ENCODE data around the gene BCAN.

Gene BCAN

DNA sequence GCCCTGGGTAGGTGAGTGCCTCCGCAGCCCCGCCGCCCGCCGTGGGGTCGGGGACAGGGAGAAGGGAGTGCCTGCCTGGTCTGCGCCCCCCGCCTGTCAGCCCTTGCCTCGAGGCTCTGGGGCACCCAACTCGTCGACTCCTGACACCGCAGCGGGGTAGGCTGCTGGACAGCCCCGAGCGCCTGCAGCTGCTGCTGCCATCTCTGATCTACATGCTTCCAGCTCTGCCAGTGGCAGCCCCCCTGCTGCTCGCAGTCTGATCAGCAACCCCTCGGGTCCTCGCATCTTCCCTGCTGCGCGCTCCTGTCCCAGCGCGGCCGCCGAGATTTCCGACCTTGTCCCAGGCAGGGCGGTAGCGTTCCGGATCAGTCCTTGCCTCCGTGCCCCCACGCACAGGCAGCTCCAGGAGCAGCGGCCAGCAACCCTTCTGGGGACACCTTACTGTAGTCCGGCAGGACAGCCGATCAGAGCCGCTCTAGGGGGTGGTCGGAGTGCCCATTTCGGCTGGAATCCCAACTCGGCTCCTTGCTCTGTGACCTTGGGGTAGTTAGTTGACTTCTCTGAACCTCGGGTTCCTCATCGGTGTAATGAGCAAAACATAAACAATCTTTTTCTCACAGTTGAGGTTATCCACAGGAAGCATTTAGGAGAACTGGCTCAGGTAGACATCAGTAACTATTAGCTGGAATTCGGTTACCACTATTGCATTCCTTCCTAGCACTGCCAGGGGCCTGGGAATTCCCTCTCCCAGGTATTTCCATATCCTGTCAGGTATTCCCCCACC is 540 bp downstream of the BCAN start:
- DNase-seq (ENCODE audit: low read depth in 1 of 2, low spot score in 1 of 2) = no peak
- no peak for TF ChIP-seq JUND (IDR thresholded peaks at IDR 0.05; ENCODE audit: low read depth)
- in situ Hi-C loops (cut with HindIII; ENCODE audit: low pct_unique_long_range_greater_than_20kb, low sequenced_read_pairs) = no loop called here

DNA sequence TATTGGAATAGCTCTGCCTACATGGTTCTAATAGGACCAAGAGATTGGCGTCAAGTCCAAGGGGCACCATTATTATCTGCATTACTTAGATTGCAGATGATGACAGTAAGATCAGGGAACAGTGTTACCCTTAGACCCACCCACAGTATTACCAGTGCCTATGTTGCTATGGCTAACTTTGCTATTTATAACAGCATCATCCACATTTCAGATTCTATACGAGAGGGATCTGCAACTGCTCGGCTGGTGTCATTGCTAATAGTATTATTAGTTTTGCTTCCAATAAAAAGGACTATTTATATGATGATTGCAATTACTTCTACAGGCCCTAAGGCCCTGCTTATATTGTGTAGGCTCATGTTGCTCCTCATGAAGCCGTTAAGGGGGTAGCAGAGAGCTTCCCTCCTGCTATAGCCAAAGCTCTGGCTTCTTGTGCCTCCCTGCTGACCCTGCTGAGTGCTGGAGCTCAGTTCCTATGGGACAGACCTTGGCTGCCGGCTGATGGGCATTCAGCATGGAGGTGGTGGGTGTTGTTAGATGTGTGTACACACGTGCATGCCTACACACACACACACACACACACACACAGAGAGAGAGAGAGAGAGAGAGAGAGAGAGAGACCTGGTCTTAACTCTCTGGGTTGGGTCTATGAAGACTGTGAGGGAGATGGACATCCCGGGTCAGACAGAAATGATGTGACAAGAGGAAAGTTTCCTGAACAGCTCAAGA is 1.3 kb downstream of the BCAN start:
- DNase-seq (ENCODE audit: low read depth in 1 of 2, low spot score in 1 of 2) = no peak
- TF ChIP-seq JUND (IDR thresholded peaks at IDR 0.05; ENCODE audit: low read depth) = no peak
- in situ Hi-C loops (cut with HindIII; ENCODE audit: low pct_unique_long_range_greater_than_20kb, low sequenced_read_pairs) = no loop called here

DNA sequence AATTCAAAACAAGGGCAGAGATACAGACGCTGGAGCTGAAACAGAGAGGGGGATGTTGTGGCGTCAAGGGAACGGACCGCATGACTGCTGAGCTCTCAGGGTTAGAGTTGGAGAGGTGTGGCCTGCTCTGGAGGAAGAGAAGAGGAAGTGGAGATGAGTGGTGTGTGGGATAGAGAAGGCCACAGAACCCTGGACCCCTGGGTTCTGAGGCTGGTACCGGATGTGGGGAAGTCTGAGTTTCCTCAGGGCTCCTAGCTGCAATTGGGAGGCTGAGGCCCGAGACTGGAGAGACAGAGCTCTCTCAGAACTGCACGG is 1.8 kb downstream of the BCAN start:
- no peak for TF ChIP-seq JUND (IDR thresholded peaks at IDR 0.05; ENCODE audit: low read depth)
- DNase-seq (ENCODE audit: low read depth in 1 of 2, low spot score in 1 of 2) = no peak
- in situ Hi-C loops (cut with HindIII; ENCODE audit: low pct_unique_long_range_greater_than_20kb, low sequenced_read_pairs) = no loop called here

DNA sequence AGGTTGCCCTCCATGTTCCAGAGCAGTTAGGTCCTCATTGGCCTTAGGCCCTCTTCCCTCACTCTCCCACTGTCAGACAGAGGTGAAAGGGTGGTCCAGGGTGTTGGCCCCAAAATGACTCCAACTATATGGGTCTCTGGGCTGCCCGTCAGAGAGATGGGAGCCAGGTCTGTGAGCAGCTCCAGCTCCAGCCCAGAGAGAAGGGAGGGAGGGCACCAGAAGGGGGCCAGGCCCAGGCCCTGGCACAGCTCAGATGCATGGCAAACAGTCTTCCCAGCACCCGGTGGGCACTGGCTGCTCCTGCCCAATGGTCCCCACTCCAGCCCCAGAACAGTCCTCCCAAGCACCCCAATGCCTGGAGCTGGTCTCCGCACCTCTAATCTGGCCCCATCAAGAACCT is 2.2 kb downstream of the BCAN start:
- no peak for TF ChIP-seq JUND (IDR thresholded peaks at IDR 0.05; ENCODE audit: low read depth)
- no peak for DNase-seq (ENCODE audit: low read depth in 1 of 2, low spot score in 1 of 2)

DNA sequence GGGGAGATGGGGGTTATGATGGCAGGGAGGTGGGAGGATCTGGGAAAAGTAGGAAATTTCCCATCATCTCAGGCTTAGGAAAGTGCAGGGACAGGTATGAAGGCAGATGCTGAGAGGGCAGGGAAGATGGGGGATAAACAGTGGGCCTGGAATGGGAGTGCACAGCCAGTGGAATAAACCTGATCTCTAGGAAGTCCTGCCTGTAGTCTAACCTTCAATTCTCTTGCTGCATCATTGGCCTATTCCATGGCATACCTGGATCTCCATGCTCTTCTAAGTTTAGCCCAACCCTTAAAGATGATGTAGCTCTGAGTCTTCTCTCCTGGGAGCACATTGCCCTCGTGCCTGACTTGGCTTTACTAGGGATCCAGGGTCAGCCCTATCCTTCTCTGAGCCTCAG is 2.7 kb downstream of the BCAN start:
- no peak for TF ChIP-seq JUND (IDR thresholded peaks at IDR 0.05; ENCODE audit: low read depth)
- in situ Hi-C loops (cut with HindIII; ENCODE audit: low pct_unique_long_range_greater_than_20kb, low sequenced_read_pairs) = no loop called here
- DNase-seq (ENCODE audit: low read depth in 1 of 2, low spot score in 1 of 2) = no peak

More for the DNA sequence above, 2.2 kb downstream of the BCAN start:
- in situ Hi-C loops (cut with HindIII; ENCODE audit: low pct_unique_long_range_greater_than_20kb, low sequenced_read_pairs) = no loop called here

DNA sequence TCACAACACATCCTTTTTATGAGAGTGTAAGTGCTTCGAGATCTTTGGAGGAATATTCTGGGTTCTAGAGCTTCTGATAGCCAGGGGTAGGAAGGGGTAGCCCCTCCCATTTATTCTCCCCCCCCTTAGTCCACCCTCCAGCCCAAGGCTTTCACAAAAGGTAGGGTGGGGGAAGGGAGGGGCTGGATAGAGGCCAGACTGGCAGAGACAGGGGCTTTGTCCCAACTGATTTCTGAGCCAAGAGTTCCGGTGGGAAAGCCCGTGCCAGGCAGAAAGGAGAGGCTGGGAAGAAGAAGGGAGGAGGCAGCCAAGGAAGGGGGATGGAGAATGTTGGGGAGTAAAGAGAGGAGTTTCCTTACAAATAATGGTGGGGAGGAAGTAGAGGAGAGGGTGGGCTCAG is 3.1 kb downstream of the BCAN start:
- in situ Hi-C loops (cut with HindIII; ENCODE audit: low pct_unique_long_range_greater_than_20kb, low sequenced_read_pairs) = no loop called here
- TF ChIP-seq JUND (IDR thresholded peaks at IDR 0.05; ENCODE audit: low read depth) = no peak
- no peak for DNase-seq (ENCODE audit: low read depth in 1 of 2, low spot score in 1 of 2)

DNA sequence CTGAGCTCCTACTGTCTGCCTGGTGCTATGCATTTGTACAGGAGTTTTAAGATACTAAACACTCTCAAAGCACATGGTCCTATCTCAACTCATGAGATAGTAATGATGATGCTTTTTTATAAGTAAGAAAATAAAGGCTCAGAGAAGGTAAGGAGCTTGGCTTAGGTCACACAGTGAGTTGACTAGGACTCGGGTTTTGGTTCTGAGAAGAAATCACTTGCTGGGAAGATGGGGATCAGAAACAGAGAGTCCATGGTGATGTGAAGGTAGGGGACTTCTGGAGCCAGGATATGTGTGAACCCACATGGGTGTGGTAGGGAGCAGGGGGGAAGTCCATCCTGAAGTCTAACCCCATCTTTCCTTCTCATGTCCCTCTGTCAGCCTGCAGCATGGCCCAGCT is 3.7 kb downstream of the BCAN start:
- in situ Hi-C loops (cut with HindIII; ENCODE audit: low pct_unique_long_range_greater_than_20kb, low sequenced_read_pairs) = no loop called here
- no peak for TF ChIP-seq JUND (IDR thresholded peaks at IDR 0.05; ENCODE audit: low read depth)
- DNase-seq (ENCODE audit: low read depth in 1 of 2, low spot score in 1 of 2) = no peak

DNA sequence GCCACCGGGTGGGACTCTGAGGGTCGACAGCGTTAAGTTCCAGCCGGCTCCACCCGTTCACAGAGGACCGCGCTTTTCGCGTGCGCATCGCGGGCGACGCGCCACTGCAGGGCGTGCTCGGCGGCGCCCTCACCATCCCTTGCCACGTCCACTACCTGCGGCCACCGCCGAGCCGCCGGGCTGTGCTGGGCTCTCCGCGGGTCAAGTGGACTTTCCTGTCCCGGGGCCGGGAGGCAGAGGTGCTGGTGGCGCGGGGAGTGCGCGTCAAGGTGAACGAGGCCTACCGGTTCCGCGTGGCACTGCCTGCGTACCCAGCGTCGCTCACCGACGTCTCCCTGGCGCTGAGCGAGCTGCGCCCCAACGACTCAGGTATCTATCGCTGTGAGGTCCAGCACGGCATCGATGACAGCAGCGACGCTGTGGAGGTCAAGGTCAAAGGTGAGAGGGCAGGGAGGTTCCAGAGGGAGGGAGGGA is 4.9 kb downstream of the BCAN start:
- DNase-seq (ENCODE audit: low read depth in 1 of 2, low spot score in 1 of 2) = no peak
- TF ChIP-seq JUND (IDR thresholded peaks at IDR 0.05; ENCODE audit: low read depth) = no peak
- in situ Hi-C loops (cut with HindIII; ENCODE audit: low pct_unique_long_range_greater_than_20kb, low sequenced_read_pairs) = no loop called here

DNA sequence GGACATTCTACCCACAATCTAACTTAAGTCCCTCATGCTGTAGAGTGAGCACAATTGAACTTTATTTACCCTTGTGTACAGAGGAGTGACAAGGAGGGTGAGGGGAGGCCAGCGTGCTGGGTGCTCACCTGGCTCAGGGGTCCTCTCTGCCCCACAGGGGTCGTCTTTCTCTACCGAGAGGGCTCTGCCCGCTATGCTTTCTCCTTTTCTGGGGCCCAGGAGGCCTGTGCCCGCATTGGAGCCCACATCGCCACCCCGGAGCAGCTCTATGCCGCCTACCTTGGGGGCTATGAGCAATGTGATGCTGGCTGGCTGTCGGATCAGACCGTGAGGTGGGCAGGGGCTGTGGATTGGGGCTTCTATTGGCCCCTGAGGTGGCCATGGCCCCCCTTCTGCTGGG is 5.4 kb downstream of the BCAN start:
- no peak for TF ChIP-seq JUND (IDR thresholded peaks at IDR 0.05; ENCODE audit: low read depth)
- no peak for DNase-seq (ENCODE audit: low read depth in 1 of 2, low spot score in 1 of 2)
- in situ Hi-C loops (cut with HindIII; ENCODE audit: low pct_unique_long_range_greater_than_20kb, low sequenced_read_pairs) = no loop called here

DNA sequence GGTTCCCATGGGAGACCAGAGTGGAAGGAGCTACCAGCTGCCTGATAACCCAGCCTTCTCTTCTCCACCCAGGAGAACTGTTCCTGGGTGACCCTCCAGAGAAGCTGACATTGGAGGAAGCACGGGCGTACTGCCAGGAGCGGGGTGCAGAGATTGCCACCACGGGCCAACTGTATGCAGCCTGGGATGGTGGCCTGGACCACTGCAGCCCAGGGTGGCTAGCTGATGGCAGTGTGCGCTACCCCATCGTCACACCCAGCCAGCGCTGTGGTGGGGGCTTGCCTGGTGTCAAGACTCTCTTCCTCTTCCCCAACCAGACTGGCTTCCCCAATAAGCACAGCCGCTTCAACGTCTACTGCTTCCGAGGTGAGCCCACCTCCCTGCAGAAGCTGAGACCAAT is 6.6 kb downstream of the BCAN start:
- no peak for DNase-seq (ENCODE audit: low read depth in 1 of 2, low spot score in 1 of 2)
- in situ Hi-C loops (cut with HindIII; ENCODE audit: low pct_unique_long_range_greater_than_20kb, low sequenced_read_pairs) = no loop called here
- TF ChIP-seq JUND (IDR thresholded peaks at IDR 0.05; ENCODE audit: low read depth) = no peak

DNA sequence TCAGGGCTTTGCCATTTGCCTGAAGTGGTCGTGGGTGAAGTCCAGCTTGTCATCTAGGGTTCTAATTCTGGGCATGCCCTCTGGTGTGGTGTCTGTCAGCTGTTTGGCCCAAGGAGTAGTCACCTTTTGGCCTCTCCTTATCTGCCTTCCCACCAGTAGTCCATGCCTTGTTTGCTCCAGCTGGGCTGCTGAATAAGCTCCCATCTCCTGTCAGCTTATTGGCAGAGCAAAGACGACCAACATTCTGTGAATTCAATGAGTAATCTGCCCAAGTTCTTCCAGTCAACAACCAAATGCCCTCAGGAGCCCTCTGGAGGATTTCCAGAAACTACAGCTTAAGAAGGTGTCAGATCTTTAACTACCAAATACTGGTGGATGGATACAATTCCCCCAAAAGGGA is 7.0 kb downstream of the BCAN start:
- in situ Hi-C loops (cut with HindIII; ENCODE audit: low pct_unique_long_range_greater_than_20kb, low sequenced_read_pairs) = no loop called here
- no peak for DNase-seq (ENCODE audit: low read depth in 1 of 2, low spot score in 1 of 2)
- TF ChIP-seq JUND (IDR thresholded peaks at IDR 0.05; ENCODE audit: low read depth) = no peak

DNA sequence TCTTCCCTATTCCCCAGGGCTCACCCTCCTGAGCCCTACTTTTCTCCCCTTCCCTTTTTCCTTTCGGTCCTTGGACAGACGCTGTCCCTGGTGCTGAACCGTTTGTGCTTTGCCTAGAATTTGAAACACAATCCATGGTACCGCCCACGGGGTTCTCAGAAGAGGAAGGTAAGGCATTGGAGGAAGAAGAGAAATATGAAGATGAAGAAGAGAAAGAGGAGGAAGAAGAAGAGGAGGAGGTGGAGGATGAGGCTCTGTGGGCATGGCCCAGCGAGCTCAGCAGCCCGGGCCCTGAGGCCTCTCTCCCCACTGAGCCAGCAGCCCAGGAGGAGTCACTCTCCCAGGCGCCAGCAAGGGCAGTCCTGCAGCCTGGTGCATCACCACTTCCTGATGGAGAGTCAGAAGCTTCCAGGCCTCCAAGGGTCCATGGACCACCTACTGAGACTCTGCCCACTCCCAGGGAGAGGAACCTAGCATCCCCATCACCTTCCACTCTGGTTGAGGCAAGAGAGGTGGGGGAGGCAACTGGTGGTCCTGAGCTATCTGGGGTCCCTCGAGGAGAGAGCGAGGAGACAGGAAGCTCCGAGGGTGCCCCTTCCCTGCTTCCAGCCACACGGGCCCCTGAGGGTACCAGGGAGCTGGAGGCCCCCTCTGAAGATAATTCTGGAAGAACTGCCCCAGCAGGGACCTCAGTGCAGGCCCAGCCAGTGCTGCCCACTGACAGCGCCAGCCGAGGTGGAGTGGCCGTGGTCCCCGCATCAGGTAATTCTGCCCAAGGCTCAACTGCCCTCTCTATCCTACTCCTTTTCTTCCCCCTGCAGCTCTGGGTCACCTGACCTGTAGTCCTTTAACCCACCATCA is 10.4 kb downstream of the BCAN start:
- in situ Hi-C loops (cut with HindIII; ENCODE audit: low pct_unique_long_range_greater_than_20kb, low sequenced_read_pairs) = no loop called here
- DNase-seq (ENCODE audit: low read depth in 1 of 2, low spot score in 1 of 2) = peak; percentile 91 to 92
- no peak for TF ChIP-seq JUND (IDR thresholded peaks at IDR 0.05; ENCODE audit: low read depth)

DNA sequence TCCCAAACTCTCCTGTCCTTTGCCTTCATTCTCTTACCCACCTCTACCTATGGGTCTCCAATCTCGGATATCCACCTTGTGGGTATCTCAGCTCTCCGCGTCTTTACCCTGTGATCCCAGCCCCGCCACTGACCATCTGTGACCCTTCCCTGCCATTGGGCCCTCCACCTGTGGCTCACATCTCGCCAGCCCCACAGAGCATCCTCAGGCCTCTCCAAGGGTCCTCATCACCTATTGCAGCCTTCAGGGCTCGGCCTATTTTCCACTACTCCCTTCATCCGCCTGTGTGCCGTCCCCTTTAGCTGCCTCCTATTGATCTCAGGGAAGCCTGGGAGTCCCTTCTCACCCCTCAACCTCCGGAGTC is 11.1 kb downstream of the BCAN start:
- TF ChIP-seq JUND (IDR thresholded peaks at IDR 0.05; ENCODE audit: low read depth) = no peak
- DNase-seq (ENCODE audit: low read depth in 1 of 2, low spot score in 1 of 2) = no peak
- in situ Hi-C loops (cut with HindIII; ENCODE audit: low pct_unique_long_range_greater_than_20kb, low sequenced_read_pairs) = no loop called here
